Stimulated activated CD8-positive, alpha-beta memory T cell treated with anti-CD3 and anti-CD28 coated beads, Interleukin-2, amount 100 ng/mL, for 1 hour (primary cell): Measurements from ENCODE around the gene RGS6.

Experiments used
- DNase-seq, 2 donors: peaks; one replicate each; pipeline ENCODE4 v3.0.0-alpha.2; 2020; ENCODE audit warnings: low read depth in 2 of 2

The RGS6 gene

DNA sequence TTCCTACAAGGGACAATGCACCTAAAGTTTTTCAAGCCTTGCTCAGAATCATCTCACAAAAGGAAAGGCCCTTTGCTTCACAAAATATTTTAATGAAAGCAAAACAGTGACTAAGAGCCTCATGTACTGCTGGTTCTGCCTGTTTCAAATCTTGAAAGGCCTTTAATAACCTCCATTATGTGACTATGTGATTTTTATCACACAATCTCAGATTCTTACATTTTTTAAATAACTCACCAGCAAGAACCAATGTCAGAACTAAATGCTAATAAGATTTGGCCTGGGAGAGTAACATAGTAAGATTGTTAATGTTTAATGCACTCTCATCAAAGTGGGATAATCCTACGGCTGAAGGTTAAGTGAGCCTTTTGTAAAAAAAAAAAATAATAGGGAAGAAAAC lies 378.9 kb downstream of the RGS6 start:
- DNase-seq: no peak

DNA sequence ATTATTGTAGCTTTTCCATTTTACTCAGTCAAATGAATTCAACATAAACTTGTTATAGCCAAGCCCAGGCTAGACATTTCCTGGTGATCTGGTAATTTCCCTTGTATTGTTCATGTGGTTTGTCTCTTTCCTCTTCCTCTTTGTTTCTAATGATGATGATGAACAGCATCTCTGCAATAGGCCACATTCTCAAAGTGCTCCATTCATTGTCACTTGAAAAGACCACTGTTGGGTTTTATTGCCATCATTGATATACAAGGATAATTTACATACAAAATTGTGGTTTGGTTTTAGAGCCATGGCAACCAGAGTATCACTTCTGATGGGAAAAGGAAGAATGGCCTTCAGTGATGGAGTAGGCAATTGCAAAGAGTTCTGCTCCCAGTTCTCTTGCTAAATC lies 379.3 kb downstream of the RGS6 start:
- no peak for DNase-seq

DNA sequence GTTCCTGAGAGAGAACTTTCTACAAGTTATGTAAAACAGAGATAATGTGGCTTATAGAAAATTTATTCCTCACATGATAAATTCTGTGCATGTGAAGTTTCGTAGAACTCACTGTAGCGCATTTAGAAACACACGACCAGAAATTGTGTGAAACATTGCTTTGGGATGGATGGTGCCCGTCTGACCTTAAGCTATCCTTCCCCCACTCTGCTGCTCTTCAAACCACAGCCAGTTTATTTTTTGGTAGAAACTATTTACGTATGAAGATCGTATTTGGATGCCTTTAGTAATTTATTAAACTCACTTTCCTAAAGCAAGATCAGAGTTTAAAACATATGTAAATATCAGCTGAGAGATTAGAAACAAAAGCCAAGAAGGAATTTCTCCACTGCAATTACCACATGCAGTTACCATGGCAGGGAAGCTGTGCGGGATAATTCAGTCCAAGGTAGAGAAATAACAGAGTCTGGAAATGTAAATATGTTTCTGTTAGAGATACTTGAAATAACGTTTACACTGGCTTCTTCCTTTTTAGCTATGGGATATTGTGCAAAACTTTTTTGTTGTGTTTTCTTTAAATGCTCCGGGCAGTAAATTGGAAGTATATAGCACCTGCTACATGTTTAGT lies 382.7 kb downstream of the RGS6 start:
- DNase-seq: no peak

DNA sequence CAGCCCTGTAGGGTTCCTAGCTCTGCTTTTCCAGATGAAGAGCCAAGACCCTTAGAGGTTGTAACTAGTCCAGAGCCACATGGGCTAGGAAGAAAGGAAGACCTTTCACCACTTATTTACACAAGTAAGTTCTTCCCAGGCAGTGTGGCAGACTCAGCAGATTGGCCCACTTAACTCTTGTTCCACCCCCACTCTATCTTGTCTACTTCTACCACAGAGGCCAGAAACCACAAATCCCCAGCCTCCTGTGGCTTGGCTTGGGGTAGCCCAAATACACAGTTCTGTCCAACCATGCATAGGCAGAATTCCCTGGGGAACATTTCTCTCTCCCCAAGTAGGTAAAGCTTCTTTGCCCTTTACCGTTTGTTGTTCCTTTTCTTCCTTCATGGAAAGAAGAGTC lies 383.5 kb downstream of the RGS6 start:
- no peak for DNase-seq

DNA sequence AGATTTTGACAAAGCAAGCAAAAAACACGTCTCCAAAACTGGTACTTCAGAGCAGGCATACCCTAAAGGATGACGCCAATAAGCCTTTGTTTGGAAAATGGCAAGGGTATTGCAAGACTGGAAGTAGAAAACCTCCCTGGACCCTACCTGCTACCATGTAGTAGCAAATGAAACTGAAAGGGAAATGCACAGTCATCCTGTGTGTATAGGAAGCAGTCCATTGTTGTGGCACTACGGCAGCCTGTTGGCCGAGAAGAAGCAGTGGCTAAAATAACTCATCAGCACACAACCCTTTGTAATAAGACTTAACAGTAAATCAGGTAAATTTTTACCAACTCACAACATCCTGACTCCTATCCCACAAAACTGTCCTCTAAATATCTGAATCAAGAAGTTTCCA lies 386.4 kb downstream of the RGS6 start:
- DNase-seq: no peak

DNA sequence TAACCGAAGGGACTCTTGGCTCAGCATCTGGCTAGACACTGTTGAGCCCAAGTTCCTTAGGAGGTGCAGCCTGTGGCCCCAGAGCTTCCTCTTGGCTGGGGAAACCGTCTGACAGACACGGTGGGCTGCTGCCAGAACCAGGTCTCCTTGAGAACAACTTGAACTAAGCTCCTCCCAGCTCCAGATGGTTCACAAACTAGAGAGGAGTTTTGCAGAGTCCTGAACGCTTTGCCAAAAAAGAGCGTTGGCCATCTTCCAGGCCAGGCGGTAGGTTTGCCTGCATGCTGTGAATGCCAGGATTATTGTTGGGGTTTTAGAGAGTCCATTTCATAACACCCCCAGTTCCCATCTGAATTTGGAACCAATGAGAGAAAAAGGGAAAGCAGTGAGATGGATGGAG lies 399.8 kb downstream of the RGS6 start:
- no peak for DNase-seq

DNA sequence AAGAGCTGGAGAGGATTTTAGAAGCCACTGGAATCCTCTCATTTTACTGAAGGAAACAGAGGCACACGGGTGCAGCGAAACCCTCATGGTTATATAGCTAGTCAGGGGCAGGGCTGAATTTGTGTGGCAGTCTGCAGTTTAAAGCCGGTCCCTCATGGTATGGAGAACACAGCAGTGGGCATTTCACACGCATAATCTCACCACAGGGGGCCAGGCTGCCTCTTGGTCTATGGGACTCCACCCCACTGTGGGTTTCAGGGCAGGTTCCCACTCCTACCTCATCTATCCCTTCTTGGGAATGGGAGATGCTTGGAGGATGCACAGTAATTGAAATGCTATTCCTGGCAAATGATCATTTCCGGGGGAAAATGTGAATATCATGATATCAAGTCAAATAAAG lies 400.6 kb downstream of the RGS6 start:
- DNase-seq: no peak

DNA sequence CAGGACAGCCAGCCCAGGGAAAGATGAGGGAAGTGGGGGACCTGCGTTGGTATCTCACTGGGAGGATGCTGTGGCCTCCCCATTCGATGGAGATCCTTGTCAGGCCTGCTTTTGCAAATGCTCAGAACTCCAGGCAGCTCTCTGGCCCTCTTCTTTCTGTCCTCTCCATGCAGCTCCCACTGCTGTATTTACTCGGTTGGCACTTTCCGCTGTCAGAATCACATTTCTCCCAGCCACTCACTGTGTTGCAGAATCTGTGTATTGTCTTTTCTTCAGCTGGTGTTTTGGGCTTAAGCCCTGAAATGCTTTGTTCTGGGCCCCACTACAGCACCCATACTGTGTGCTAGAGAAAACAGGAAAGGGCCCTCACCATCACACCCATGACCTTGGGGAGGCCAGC lies 401.1 kb downstream of the RGS6 start:
- no peak for DNase-seq

DNA sequence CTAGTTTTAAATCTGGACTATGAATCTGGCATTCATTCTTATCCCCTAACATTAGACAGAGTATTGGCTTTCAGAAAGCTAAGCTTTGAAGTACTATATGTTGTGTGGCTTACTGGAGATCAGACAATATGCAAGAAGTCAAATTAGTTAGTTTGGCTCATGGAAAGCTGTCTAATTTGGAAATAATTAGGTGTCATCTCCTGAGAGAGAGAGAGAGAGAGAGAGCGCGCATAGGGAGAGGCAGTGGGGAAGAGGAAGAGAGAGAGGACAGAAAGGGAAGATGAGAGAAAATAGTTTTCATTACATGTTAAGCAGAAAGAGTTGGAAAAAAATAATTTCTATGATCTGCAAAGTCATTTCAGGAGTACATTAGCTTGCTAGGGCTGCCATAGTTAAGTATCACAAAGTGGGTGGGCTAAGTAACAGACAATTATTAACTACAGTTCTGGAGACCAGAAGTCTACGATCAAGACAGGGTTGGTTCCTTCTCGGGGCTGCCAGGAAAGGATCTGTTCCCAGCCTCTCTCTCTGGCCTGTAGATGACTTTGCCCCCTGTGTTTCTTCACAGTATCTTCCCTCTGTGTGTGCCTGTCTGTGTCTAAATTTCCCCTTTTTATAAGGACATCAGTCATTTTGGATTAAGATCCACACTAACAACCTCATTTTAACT lies 404.2 kb downstream of the RGS6 start:
- DNase-seq: no peak

DNA sequence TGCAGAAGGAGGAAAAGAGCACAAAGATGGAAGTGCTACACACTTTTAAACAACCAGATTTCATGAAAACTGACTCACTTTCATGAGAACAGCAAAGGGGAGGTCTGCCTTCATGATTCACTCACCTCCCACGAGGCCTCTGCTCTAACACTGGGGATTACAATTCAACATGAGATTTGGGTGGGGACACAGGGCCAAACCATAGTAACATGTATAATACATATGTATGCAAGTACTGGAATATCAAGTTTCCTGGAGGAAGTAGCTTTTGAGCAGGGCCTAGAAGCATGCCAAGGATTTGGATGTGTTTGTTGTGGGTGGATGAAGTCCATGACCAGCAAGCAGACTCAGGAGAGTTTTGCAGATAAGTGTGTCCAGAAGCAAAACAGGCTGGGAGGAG lies 409.0 kb downstream of the RGS6 start:
- no peak for DNase-seq

DNA sequence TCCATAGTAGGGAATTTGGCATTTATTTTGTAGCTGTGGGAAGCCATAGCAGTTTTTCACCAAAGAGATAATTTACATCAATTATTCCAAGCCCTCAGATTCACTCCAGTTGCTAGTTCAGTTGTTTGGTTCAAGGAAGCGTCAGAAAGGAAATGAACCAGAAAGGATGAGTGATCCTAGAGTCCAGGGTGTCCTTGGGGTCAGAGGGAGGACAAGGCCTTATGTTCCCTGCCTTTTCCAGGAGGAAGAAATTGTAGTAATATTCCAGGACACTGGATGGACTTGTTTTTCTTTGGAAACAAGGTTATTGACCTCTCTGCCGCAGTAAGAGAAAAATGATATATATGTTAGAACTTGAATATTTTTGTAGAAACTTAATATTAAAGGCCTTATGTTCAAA lies 409.5 kb downstream of the RGS6 start:
- no peak for DNase-seq

DNA sequence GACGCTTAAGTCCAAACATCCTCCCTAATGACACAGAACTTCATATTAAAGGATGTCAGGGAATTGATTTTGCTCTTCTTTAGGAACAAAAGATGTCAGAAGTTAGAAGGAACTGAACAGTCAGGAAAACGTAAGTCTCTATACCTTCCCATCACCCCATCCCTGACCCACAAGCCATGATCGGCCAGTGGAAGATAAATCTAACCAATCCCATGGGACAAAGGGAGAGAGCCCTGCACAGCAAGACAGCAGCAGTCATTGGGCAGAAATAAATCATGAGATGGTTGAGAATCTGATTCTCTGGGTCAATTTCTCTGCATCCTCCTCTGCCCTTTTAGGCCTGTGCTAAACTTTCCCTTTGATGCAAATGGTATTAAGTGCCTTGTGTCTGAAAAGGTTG lies 414.9 kb downstream of the RGS6 start:
- no peak for DNase-seq

DNA sequence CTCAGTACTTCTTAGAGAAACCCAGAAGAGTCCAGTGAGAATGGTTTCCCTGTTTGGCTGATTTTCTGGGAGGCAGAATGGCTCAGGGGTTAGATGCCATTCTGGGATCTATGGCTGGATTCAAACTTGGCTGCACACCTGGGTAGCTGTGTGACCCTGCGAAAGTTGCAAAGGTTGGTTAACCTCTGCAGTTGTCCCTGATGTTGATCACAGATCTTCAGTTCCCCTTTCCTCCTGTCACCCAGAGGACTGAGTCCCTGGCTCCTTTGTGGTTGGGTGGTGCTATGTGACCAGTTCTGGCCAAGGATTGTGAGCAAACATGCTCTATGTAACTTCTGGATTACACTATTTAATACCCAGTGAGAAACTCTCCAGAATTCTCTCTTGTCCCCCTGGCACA lies 418.0 kb downstream of the RGS6 start:
- no peak for DNase-seq

DNA sequence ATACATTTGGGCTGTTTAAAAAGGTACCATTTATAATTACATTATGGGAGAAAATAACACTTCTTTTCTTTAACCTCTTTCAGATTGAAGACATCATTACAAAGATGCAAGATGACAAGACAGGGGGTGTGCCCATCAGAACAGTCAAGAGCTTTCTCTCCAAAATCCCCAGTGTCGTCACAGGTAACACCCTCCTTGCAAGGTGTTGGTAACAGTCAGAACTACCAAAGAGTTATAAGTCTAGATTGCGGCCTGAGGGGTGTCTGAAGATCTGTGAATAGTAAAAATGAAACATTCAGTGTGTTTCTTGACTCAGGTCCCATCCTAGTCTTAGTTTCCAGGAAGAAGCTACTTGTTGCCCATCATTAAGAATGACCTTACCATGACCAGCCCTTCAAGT lies 419.8 kb downstream of the RGS6 start:
- no peak for DNase-seq

DNA sequence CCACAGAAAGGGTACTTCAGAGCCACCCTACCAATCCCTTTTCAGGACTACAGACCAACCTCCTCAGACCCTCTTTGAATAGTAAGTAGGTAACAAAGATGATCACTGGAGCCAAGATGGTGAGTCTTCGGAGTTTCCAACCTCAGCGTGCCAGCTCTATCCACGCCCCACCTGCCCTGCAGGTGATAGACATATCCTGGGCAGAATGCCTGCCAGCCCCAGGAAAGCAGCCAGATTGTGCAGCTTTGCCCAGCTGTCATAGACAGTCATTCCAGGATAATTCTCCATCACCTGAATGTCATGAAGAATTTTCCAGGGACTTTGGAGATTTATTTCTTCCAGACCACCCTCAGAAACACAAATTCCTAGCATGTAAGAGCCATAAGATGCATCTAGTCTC lies 434.4 kb downstream of the RGS6 start:
- DNase-seq: no peak

DNA sequence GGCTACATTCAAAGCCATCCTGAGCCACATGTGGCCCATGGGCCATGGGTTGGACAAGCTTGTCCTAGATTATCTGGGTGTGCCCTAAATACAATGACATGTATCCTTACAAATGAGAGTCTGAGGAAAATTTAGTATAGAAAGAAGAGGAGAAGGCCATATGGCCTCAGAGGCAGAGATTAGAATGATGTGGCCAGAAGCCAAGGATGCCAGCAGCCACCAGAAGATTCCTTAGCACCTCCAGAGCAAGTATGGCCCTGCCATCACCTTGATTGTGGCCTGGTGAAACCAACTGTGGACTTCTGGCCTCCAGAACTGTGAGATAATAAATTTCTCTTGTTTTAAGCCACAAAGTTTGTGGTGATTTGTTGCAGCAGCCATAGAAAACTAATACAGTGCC lies 436.9 kb downstream of the RGS6 start:
- no peak for DNase-seq

DNA sequence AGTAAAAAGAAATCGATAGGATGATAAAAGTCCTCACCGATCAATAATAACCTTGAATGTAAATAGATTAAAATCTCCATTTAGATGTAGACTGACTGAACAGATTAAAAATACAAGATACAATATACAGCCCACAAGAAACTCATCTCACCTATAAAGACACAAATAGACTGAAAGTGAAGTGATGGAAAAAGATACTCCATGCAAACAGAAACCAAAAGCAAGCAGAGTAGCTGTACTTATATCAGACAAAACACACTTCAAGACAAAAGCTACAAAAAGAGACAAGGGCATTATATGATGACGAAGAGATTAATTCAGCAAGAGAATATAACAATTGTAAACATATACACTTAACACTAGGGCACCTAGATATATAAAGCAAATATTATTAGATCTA lies 444.8 kb downstream of the RGS6 start:
- DNase-seq: no peak

DNA sequence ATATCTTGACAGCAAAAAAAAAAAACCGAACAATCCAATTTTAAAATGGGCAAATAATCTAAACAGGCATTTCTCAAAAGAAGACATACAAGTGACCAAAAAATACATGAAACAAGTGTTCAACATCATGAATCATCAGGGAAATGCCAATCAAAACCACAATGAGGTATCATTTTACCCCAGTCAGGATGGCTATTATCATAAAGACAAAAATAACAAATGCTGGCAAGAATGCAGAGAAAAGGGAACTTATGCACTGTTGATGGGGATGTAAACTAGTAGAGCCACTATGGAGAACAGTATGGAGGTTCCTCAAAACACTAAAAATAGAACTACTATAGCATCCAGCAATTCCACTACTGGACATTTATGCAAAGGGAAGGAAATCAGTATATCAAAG lies 448.2 kb downstream of the RGS6 start:
- no peak for DNase-seq

DNA sequence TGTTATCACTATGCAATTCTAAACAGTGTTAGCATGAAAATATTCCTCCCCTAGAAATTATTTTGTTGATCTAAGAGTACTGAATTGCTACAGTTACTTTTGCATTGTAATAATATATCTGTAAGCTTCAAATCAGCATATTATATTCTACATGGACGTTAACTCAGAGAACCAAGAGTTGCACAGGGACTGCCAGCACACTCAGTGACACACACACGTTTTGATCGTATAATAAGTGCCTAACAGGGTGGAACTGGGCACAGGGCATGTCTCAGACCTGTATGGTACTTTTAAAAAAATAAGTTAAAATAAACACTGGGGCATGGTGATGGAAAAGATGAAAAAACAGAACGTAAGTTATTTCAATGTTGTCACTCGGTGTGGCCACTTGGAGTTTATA lies 451.6 kb downstream of the RGS6 start:
- no peak for DNase-seq

DNA sequence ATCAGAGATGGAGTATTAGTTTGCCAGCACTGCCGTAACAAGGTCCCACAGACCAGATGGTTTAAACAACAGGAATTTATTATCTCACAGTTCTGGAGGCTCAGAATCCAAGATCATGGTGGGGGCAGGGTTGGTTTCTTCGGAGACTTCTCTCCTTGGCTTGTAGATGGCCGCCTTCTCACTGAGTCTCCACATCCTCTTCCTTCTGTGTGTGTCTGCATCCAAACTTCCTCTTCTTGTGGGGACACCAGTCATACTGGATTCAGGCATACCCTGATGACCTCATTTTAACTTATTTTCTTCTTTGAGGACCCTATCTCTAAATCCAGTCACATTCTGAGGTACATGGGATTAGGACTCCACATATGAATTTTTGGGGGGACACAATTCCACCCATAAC lies 455.5 kb downstream of the RGS6 start:
- no peak for DNase-seq

DNA sequence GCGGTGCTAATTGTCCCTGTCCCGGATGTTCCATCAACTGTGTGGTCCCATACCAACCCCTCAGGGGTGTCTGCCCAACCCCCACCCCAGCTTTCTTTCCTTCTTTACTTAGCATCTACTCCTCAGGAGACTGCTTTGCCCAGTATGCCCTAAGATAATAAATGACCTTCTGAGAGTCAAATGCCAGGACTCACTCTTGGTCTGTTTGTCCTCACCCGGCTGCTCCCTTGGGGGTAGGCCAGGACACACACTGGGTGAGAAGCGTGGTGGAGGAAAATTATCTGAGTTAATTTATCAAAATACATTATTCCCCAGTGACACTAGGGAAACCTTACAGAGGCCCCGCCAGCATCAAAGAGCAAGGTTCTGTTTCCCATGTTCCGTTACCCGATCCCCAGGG lies 457.0 kb downstream of the RGS6 start:
- DNase-seq: no peak

DNA sequence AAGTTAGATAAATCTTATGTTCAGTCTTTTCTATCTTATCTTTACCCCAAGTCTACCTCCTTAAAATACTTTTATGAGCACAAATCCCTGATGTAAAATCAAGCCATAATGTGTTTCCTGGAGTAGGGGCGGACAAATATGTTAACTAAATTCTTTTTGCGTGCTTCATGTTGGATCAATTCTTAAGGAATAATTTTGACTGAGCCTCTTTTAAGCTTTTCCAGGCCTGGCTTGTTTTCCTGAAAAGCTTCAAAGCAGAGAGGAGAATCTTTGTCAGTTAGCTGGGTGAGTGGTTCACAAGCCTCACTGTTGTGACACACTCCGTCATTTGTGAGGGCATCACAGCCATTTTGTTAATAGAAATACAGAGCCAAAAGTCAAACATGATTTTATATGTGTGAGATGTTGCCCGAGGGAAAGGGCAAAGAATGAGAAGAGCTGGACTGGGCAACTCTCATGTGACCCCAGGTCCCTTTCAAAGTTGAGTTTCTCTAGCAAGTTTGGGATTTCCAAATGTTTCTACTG lies 468.9 kb downstream of the RGS6 start:
- no peak for DNase-seq

DNA sequence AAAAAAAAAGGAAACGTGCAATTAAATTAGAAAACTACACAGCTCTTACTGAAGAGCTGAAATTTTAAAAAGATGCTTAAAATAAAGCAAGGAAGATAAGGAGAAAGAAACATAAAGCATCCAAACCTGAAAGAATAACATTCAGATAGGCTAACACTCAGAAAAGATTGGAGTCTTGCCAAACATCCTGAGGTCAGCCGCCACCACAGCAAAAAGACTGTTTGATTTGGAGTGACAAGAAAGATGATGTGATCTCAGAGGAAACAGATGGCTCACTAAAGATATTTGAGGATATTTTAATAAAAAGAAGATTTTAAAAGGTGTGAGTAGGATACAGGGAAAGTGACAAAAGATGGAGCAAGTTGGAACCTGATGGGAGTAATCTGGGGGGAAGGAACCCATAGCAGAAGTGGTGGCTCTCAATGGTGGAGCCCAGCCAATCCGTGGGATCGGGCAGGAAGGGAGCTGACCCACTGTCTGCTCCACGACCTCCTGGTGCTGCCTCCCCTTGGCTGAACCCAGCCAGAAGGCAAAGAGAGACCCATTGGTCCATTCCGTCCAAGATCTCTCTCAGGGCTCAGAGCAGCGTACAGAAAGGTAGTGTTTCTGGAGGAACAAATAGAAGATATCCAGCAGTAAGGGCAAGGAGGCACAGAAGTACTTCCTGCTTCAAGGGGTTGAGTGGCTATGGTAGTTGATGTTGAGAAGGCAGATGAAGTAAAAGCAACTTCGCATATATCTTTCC lies 469.6 kb downstream of the RGS6 start:
- no peak for DNase-seq
